ENCODE results near the gene SLC30A7. TPM values are rescaled to one million over a fixed set of nuclear protein-coding genes. Genes with fewer than 3 reads are reported as not detected.

Gene SLC30A7
- polyA plus RNA-seq, 1 of the 3 experiments (the other 2 are of a cell fraction): 4.0 TPM

DNA sequence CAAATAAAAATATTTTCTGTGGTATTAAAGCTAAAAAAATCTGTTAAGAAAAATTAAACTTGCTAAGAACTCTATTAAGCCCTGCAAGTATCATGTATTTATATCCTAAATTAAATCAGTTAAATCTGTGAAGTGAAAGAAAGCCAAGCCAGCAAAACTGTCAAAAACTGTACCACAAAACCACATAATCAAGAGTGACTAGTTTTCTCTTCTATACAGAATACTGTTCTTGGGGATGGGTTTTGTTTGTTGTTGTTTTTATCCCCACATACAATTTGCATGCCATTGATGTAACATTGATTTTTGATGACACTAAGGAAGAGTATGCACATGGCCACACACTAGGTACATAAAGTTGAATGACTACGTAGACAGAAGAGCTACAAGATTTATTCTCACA is 109.3 kb downstream of the SLC30A7 start:
- no peak overlapping the region for H2AFZ ChIP-seq (ENCODE audit: low read depth)
- H3K79me2 ChIP-seq (ENCODE audit: insufficient read depth): no peaks in the 10 kb centered on the region
- no peak overlapping the region for H3K9ac ChIP-seq
- H4K20me1 ChIP-seq (ENCODE audit: insufficient read depth): no peaks in the 10 kb centered on the region
- H3K36me3 ChIP-seq (replicated peaks in 1 of 2; ENCODE audit: control insufficient read depth in 1 of 2, insufficient read depth in 2 of 2, low read length in 1 of 2): peaks cover 18 to 24% of the 10 kb centered on the region in 2 experiments
- H3K27me3 ChIP-seq (ENCODE audit: insufficient read depth): no peaks in the 10 kb centered on the region
- H3F3A ChIP-seq (replicated peaks; ENCODE audit: insufficient read depth): peaks cover 6% of the 10 kb centered on the region
- ChIA-PET CTCF (interaction anchor here (0.7 kb wide), 1 partner anchor 679 kb away, joined by 4 read pairs; no protein-coding TSS in a partner anchor), POLR2A (no interaction called here)
- no peak for DNase-seq
- H3K9me3 ChIP-seq: no peaks in the 10 kb centered on the region
- no peak overlapping the region for H3K4me2 ChIP-seq
- peaks cover 0 to 8% of the 10 kb centered on the region in 2 experiments; a peak in 2 of 4 replicates for H3K4me1 ChIP-seq (ENCODE audit: control insufficient read depth in 1 of 2, insufficient read depth in 2 of 2, low read depth in 1 of 2, low read length in 1 of 2)
- no peak overlapping the region for H3K4me3 ChIP-seq (ENCODE audit: low read depth in 2 of 2, low read length in 1 of 2)
- 96% methylated on average over 1 of the region's 1 CpG for WGBS (ENCODE audit: low lambda C conversion rate)
- no peak overlapping the region for H3K27ac ChIP-seq (ENCODE audit: low read depth in 2 of 2, low read length in 1 of 2)
- TF ChIP-seq JUND (IDR thresholded peaks at IDR 0.05): no peak
- TF ChIP-seq, protein P1, sequence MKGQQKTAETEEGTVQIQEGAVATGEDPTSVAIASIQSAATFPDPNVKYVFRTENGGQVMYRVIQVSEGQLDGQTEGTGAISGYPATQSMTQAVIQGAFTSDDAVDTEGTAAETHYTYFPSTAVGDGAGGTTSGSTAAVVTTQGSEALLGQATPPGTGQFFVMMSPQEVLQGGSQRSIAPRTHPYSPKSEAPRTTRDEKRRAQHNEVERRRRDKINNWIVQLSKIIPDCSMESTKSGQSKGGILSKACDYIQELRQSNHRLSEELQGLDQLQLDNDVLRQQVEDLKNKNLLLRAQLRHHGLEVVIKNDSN (IDR thresholded peaks at IDR 0.05; ENCODE audit: borderline replicate concordance, low read depth): no peak
- TF ChIP-seq, protein P2, sequence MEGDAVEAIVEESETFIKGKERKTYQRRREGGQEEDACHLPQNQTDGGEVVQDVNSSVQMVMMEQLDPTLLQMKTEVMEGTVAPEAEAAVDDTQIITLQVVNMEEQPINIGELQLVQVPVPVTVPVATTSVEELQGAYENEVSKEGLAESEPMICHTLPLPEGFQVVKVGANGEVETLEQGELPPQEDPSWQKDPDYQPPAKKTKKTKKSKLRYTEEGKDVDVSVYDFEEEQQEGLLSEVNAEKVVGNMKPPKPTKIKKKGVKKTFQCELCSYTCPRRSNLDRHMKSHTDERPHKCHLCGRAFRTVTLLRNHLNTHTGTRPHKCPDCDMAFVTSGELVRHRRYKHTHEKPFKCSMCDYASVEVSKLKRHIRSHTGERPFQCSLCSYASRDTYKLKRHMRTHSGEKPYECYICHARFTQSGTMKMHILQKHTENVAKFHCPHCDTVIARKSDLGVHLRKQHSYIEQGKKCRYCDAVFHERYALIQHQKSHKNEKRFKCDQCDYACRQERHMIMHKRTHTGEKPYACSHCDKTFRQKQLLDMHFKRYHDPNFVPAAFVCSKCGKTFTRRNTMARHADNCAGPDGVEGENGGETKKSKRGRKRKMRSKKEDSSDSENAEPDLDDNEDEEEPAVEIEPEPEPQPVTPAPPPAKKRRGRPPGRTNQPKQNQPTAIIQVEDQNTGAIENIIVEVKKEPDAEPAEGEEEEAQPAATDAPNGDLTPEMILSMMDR (IDR thresholded peaks at IDR 0.05): no peak
- TF ChIP-seq RFX5 (IDR thresholded peaks at IDR 0.05; ENCODE audit: low read length): no peak
- TF ChIP-seq POLR2AphosphoS5 (IDR thresholded peaks at IDR 0.05; ENCODE audit: low read depth, low read length): no peak
- no peak for TF ChIP-seq RCOR1 (IDR thresholded peaks at IDR 0.05; ENCODE audit: low read length)
- no peak for TF ChIP-seq FOSL2 (IDR thresholded peaks at IDR 0.05; ENCODE audit: borderline replicate concordance, low read depth)
- no peak for TF ChIP-seq FOXM1 (IDR thresholded peaks at IDR 0.05; ENCODE audit: low read depth)
- no peak for TF ChIP-seq TEAD4 (IDR thresholded peaks at IDR 0.05; ENCODE audit: borderline replicate concordance, insufficient read depth)
- TF ChIP-seq GABPA (IDR thresholded peaks at IDR 0.05; ENCODE audit: low read depth): no peak
- no peak for TF ChIP-seq RXRA (IDR thresholded peaks at IDR 0.05; ENCODE audit: borderline replicate concordance, low read depth)
- TF ChIP-seq TAF1 (IDR thresholded peaks at IDR 0.05; ENCODE audit: borderline replicate concordance, low read depth, low read length): no peak
- no peak for TF ChIP-seq MXI1 (IDR thresholded peaks at IDR 0.05; ENCODE audit: low read depth, low read length)
- TF ChIP-seq, protein P3, sequence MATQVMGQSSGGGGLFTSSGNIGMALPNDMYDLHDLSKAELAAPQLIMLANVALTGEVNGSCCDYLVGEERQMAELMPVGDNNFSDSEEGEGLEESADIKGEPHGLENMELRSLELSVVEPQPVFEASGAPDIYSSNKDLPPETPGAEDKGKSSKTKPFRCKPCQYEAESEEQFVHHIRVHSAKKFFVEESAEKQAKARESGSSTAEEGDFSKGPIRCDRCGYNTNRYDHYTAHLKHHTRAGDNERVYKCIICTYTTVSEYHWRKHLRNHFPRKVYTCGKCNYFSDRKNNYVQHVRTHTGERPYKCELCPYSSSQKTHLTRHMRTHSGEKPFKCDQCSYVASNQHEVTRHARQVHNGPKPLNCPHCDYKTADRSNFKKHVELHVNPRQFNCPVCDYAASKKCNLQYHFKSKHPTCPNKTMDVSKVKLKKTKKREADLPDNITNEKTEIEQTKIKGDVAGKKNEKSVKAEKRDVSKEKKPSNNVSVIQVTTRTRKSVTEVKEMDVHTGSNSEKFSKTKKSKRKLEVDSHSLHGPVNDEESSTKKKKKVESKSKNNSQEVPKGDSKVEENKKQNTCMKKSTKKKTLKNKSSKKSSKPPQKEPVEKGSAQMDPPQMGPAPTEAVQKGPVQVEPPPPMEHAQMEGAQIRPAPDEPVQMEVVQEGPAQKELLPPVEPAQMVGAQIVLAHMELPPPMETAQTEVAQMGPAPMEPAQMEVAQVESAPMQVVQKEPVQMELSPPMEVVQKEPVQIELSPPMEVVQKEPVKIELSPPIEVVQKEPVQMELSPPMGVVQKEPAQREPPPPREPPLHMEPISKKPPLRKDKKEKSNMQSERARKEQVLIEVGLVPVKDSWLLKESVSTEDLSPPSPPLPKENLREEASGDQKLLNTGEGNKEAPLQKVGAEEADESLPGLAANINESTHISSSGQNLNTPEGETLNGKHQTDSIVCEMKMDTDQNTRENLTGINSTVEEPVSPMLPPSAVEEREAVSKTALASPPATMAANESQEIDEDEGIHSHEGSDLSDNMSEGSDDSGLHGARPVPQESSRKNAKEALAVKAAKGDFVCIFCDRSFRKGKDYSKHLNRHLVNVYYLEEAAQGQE (IDR thresholded peaks at IDR 0.05; ENCODE audit: low read depth, low read length): no peak
- H3K9me2 ChIP-seq: no peaks in the 10 kb centered on the region
